ENCODE measurements around the gene ATG4D. TPM values are rescaled to one million over a fixed set of nuclear protein-coding genes. Genes with fewer than 3 reads are reported as not detected.
A peak's percentile ranks its signal among the peaks of the same experiment; 100 is the strongest.

ATG4D gene
- polyA plus RNA-seq, 6 donors from 2014 or later, result 1.7 to 20.7 (median 9.4) TPM

DNA sequence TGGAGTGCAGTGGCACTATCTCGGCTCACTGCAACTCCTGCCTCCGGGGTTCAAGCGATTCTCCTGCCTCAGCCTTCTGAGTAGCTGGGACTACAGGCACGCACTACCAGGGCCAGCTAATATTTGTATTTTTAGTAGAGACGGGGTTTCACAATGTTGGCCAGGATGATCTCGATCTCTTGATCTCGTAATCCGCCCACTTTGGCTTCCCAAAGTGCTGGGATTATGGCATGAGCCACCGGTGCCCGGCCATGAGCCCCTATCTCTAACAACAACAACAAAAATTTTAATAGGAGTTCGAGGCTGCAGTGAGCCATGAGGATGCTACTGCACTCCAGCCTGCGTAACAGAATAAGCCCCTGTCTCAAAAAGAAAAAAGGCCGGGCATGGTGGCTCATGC lies 38.4 kb downstream of the ATG4D start:
- no peaks in the 10 kb centered on the region for H3K9me3 Mint-ChIP-seq
- no peak overlapping the region for H3K27ac Mint-ChIP-seq
- H3K36me3 Mint-ChIP-seq, result no peaks in the 10 kb centered on the region
- no peaks in the 10 kb centered on the region for H3K27me3 Mint-ChIP-seq
- ATAC-seq (ENCODE audit: low read depth in 2 of 2), result no peak
- H3K4me1 Mint-ChIP-seq, result peaks cover 18 to 24% (median 22%) of the 10 kb centered on the region in 3 donors
- no peak overlapping the region for H3K4me3 Mint-ChIP-seq
- no peak for DNase-seq

DNA sequence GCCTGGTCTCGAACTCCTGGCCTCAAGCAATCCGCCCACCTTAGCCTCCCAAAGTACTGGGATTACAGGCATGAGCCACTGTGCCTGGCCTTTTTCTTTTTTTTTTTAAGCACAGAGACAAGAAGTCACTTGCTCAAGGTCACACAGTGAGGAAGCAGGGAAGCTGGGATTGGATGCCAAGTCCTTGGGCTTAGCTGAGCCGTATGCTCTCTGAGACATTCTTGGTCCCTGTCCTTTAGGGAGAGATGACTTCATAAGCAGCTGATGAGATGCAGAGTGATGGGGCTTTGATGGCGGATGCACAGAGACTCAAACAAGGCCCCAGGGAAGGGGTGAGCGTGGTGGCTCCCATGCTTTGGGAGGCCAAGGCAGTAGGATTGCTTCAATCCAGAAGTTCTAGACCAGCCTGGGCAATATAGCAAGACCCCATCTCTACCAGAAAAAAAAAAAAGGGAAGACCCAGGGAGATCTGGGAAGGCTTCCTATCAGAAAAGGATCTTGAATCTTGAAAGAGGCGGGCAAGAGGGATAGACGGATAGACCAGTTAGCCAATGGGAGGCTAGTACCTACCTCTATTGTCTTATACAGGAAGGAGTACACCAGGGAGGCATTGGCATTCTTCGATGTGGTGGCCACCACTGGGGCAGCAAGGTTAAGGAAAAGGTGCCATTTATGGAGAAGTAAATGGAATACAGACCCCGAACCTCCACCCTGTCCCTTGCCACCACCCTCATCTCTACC lies 39.5 kb downstream of the ATG4D start:
- H3K36me3 Mint-ChIP-seq, result no peaks in the 10 kb centered on the region
- peaks cover 6 to 10% (median 9%) of the 10 kb centered on the region in 3 donors for H3K27me3 Mint-ChIP-seq
- H3K27ac Mint-ChIP-seq, result peak overlapping the region in 1 of 6 donors; percentile 71
- peaks cover 26 to 34% (median 30%) of the 10 kb centered on the region in 3 donors for H3K4me1 Mint-ChIP-seq
- H3K4me3 Mint-ChIP-seq, result no peak overlapping the region
- ATAC-seq (ENCODE audit: low read depth in 2 of 2) (no peak), DNase-seq (no peak)
- H3K9me3 Mint-ChIP-seq, result peaks cover 0 to 6% (median 0%) of the 10 kb centered on the region in 7 donors

GRCh38 chr19:10586396-10586795 lies 42.7 kb downstream of the ATG4D start:
- Mint-ChIP-seq H3K27ac (no peak overlapping the region), H3K27me3 (peaks cover 6 to 10% (median 9%) of the 10 kb centered on the region in 3 donors), H3K9me3 (peaks cover 0 to 6% (median 0%) of the 10 kb centered on the region in 7 donors), H3K4me1 (peaks cover 21 to 26% (median 24%) of the 10 kb centered on the region in 3 donors), H3K36me3 (no peaks in the 10 kb centered on the region), H3K4me3 (no peak overlapping the region)
- ATAC-seq (ENCODE audit: low read depth in 2 of 2) (no peak), DNase-seq (no peak)

DNA sequence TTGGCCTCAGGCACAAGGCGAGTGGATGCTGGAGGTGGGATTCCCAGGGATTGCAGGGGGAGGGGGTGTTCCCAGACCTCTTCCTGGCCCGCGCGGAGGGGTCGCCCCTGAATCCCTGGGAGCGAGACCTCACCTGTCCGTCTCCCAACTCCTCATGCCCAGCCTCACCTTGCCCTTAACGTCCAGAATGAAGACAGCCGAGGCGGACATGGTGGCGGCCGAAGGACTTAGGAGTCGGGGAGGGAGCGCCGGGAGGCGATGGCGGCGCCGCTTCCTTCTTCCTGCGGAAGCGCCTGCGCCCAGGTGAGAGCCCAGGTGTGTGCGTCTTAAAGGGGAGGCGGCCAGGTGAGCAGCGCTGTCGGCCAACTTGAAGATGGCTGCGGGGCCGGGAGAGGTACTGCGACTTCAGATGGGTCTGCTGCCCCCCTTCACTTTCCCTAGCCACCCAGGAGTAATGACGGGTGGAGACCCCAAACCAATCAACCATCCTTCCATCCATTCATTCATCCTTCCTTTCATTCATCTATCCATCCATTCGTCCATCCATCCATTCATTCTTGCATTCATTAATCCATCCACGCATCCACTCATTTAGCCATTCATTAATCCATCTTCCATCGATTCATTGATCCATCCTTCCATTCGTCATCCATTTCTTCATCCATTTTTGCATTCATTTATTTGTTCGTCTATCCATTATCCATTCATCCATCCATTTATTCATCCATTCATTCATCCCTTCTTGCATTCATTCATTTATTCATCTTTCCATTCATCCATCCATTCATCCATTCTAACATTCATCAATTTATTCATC lies 43.5 kb downstream of the ATG4D start, which contains the start of gene AP1M2:
Gene AP1M2, minus strand, starts transcription at position 291 of the 817 bp plus-strand sequence. Its CDS starts 81 bp downstream, at position 210.
- H3K4me1 Mint-ChIP-seq, result peaks cover 19 to 26% (median 21%) of the 10 kb centered on the region in 3 donors
- DNase-seq (no peak), ATAC-seq (ENCODE audit: low read depth in 2 of 2) (no peak)
- no peaks in the 10 kb centered on the region for H3K36me3 Mint-ChIP-seq
- peaks cover 6 to 10% (median 9%) of the 10 kb centered on the region in 3 donors for H3K27me3 Mint-ChIP-seq
- H3K27ac Mint-ChIP-seq, result peak within 1 kb of the TSS in 2 of 6 donors; percentile 1 to 23
- peak within 1 kb of the TSS in 1 of 8 donors; percentile 13 for H3K4me3 Mint-ChIP-seq
- peaks cover 0 to 6% (median 0%) of the 10 kb centered on the region in 7 donors for H3K9me3 Mint-ChIP-seq

DNA sequence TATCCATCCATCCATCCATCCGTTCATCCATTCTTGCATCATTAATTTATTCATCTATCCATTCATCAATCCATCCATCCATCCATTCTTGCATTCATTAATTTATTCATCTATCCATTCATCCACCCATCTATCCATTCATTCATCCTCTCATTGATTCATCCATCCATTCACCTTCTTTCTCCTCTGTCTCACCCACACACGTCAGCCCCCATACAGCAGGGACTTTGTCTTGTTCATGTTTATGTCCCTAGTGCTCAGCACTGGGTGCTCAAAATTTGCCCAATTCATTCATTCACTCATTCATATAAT lies 44.1 kb downstream of the ATG4D start:
- H3K27ac Mint-ChIP-seq, result peak overlapping the region in 1 of 6 donors; percentile 23
- no peak overlapping the region for H3K4me3 Mint-ChIP-seq
- peaks cover 6 to 10% (median 9%) of the 10 kb centered on the region in 3 donors for H3K27me3 Mint-ChIP-seq

GRCh38 chr19:10593148-10593547 lies 49.4 kb downstream of the ATG4D start:
- DNase-seq (no peak), ATAC-seq (ENCODE audit: low read depth in 2 of 2) (no peak)
- Mint-ChIP-seq H3K9me3 (no peaks in the 10 kb centered on the region), H3K27ac (no peak overlapping the region), H3K4me1 (peaks cover 27 to 43% (median 38%) of the 10 kb centered on the region in 3 donors), H3K36me3 (no peaks in the 10 kb centered on the region), H3K27me3 (peaks cover 0 to under 1% (median 0%) of the 10 kb centered on the region in 3 donors), H3K4me3 (no peak overlapping the region)

More for the DNA sequence above, 44.1 kb downstream of the ATG4D start:
- no peaks in the 10 kb centered on the region for H3K36me3 Mint-ChIP-seq
- ATAC-seq (ENCODE audit: low read depth in 2 of 2) (no peak), DNase-seq (no peak)
- H3K9me3 Mint-ChIP-seq, result peaks cover 0 to 6% (median 0%) of the 10 kb centered on the region in 7 donors
- peaks cover 19 to 26% (median 21%) of the 10 kb centered on the region in 3 donors for H3K4me1 Mint-ChIP-seq

DNA sequence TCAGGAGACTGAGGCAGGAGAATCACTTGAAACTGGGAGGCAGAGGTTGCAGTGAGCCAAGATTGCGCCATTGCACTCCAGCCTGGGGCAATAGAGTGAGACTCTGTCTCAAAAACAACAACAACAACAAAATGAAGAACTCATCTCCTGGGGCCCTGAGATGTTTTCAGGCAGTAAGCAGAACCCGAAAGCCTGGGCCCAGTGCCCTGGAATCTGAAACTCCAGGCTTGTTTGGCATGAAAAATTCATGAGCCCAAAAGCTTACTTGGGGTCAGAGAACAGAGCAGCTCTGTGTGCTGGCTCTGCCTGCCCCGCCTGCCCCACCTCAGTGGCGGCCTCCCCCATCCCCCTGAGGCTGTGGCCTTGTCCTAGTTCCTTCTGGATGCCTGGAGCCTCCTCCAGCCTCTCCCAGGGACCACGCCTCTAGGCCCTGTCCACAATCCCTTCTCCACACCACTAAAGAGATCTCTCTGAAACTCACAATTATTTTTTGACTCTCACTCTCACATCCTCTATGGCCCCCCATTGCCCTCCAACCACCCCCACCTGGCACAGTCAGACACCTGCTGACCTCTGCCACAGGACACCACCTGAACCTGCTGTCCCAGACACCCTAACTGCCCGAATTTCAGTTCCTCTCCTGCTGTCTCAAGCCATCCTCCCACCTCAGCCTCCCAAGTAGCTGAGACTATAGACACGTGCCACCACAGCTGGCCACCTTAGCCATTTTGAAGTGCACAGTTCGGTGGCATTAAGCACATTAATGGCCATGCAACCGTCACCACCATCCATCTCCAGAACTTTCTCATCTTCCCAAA lies 50.3 kb downstream of the ATG4D start:
- peak; percentile 52 for DNase-seq
- Mint-ChIP-seq H3K4me3 (peak overlapping the region; percentile 44 to 91 (median 73)), H3K36me3 (no peaks in the 10 kb centered on the region), H3K9me3 (no peaks in the 10 kb centered on the region), H3K27ac (peak overlapping the region; percentile 30 to 94 (median 80)), H3K27me3 (no peaks in the 10 kb centered on the region), H3K4me1 (peaks cover 28 to 44% (median 40%) of the 10 kb centered on the region in 3 donors)
- ATAC-seq (ENCODE audit: low read depth in 2 of 2), result peak; percentile 44 to 52

DNA sequence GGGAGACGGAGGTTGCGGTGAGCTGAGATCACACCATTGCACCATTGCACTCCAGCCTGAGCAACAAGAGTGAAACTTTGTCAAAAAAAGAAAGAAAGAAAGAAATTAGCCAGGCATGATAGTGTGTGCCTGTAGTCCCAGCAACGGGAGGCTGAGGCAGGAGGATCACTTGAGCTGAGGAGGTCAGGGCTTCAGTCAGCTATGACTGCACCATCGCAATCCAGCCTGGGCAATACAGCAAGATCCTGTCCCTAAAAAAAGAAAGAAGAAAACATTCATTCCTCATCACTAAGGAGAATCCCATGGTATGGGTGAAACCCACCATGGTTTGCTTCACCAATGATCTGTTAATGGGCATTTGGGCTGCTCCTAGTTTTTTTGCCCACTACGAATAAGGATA lies 56.4 kb downstream of the ATG4D start:
- DNase-seq, result no peak
- peak overlapping the region in 2 of 6 donors; percentile 28 to 87 for H3K27ac Mint-ChIP-seq
- no peaks in the 10 kb centered on the region for H3K27me3 Mint-ChIP-seq
- H3K9me3 Mint-ChIP-seq, result no peaks in the 10 kb centered on the region
- peak overlapping the region in 3 of 8 donors; percentile 57 to 75 (median 70) for H3K4me3 Mint-ChIP-seq
- peaks cover 0 to 8% of the 10 kb centered on the region in 2 donors for H3K36me3 Mint-ChIP-seq
- ATAC-seq (ENCODE audit: low read depth in 2 of 2), result no peak
- H3K4me1 Mint-ChIP-seq, result peaks cover 39 to 63% (median 57%) of the 10 kb centered on the region in 3 donors

- Mint-ChIP-seq H3K4me3 (peak overlapping the region; percentile 75 to 98 (median 78)), H3K27ac (peak overlapping the region in 5 of 6 donors; percentile 33 to 100 (median 87)), H3K27me3 (no peaks in the 10 kb centered on the region), H3K4me1 (peaks cover 27 to 60% (median 45%) of the 10 kb centered on the region in 3 donors), H3K9me3 (no peaks in the 10 kb centered on the region), H3K36me3 (peaks cover 0 to 8% of the 10 kb centered on the region in 2 donors)
- ATAC-seq (ENCODE audit: low read depth in 2 of 2) (no peak), DNase-seq (no peak)
Observed at GRCh38 chr19:10601999-10602329, 58.3 kb downstream of the ATG4D start.

- no peaks in the 10 kb centered on the region for H3K9me3 Mint-ChIP-seq
- H3K27me3 Mint-ChIP-seq, result no peaks in the 10 kb centered on the region
- H3K4me1 Mint-ChIP-seq, result peaks cover 24 to 62% (median 44%) of the 10 kb centered on the region in 3 donors
Observed at GRCh38 chr19:10602330-10603083, 58.8 kb downstream of the ATG4D start.

More at GRCh38 chr19:10602330-10603083, 58.8 kb downstream of the ATG4D start:
- DNase-seq (peak; percentile 82), ATAC-seq (ENCODE audit: low read depth in 2 of 2) (peak; percentile 61 to 68)
- H3K36me3 Mint-ChIP-seq, result peaks cover 0 to 8% of the 10 kb centered on the region in 2 donors
- H3K4me3 Mint-ChIP-seq, result peak overlapping the region; percentile 88 to 100 (median 99)
- peak overlapping the region; percentile 97 to 100 (median 100) for H3K27ac Mint-ChIP-seq
